GM18858 (cell line): ENCODE data around the gene DPH1.

Source experiments
- ATAC-seq: cut with Tn5 transposase; IDR thresholded peaks from one replicate; pipeline ENCODE4 v1.9.1; 2021; ENCODE audit not compliant: unreplicated experiment

DPH1 gene

GRCh38 chr17:2076087-2076984 is 46.4 kb downstream of the DPH1 start:
- ATAC-seq, result no peak

DNA sequence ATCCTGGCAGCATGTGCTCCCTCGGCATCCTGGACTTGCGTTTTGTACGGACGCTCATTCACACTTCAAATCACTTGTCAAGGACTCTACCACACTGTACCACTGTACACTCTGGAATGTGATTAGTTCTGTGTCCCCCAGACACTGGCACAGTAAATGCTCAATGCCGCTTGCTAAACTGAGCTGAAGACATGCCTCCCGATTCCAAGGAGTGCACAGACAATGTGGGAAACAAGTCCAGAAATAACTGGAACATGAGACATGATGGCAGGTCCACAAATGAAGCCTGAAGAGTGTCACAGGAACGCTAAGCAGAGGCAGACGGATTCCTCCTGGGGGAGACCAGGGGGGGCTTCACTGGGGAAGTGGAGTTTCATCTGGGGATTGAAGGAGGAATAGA is 47.1 kb downstream of the DPH1 start:
- no peak for ATAC-seq

- ATAC-seq, result no peak
Measured at GRCh38 chr17:2081564-2081963, 51.6 kb downstream of the DPH1 start.

GRCh38 chr17:2082003-2082781 is 52.2 kb downstream of the DPH1 start:
- ATAC-seq, result no peak

- ATAC-seq, result peak; percentile 37
Measured at GRCh38 chr17:2083613-2084035, 53.7 kb downstream of the DPH1 start.

DNA sequence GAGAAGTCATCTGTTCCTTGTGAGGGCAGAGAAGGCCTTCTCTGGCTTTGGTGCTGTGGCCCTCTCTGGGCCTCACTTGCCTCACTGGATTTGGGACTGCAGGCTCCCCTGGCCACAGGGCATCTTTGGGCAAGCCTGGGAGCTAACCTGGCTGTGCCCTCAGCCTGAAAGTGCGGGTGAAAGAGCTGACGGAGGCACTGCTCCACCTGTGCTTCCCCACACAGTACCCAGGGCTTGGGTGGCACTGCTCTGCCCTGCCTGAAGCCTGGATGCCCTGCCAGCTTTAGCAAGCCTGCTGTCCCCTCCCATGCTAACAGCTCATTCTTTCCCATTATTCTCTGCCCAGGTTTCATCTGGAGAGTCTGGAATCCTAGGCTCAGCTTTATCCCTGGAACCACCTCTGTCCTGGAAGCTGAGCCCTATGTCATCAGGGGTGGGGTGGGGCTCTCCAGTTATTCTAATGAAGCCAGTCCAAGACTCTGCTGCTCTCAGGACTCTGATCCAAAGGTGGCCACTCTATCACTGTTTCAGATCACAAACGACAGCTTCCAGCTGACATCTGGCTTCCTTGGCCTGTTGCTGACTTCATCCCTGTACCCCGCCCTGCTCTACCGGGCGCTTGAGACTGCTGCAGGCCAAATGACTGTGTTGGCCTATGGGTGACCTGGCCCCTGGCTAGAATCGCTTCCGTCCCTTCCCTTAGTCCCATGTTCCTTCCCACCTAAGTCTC is 54.2 kb downstream of the DPH1 start:
- no peak for ATAC-seq

DNA sequence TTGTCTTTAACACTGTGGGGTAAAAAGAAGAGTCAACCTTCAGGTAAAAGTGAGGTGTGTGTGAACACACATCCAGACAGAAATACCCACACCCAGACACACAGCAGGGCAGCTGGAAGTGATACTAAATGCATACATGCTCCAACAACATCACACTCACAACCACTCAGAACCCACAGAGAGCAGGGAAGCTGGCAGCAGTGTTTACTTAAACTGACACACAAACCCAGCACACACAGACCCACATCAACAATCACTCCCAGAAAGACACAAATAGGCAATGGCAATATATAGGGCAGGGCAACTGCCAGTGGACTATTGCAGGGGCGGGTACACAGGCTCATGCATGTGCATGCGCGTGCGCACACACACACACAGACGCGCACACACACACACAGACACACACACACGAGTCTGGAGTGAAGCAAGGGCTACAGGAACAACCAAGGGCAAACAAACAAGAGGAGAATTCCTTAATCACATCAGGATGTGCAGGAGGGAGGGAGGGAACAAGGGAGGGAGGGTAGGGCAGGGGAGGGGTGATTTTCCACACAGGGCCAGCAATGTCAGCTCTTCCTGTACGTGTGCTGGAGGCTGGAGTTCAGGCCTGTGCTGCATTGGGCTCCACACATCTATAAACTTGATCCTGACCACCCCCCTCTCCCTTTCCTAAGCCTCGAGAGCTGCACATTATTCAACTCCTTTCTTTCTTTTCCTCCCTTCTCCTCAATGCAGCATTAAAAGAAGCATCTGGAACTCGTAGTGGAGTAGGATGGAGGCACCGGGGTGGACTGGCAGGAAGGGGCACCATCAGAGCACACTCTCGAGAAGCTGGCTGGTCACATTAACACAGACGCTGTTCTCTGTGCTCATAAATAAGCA is 55.1 kb downstream of the DPH1 start:
- ATAC-seq, result no peak

- no peak for ATAC-seq
Measured at GRCh38 chr17:2085648-2085949, 55.6 kb downstream of the DPH1 start.

DNA sequence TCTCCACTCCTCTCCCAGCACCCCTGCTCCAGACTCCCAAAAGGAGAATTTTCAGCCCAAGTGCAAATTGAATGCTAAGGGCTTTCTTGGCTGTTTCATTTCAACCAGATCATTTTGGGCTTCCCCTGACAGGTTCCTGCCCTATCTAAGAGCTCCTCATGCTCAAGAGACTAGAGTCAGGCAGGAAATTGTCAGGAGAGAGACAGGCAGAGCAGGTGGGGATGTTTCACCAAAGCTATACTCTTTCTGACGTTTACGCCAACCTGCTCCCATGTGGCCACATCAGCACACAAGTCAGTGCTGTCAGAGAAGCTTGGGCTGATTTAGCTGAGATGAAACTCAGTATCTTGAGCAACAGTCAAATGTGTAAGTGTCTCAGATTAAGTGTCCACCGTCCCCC is 56.4 kb downstream of the DPH1 start:
- ATAC-seq, result no peak

- no peak for ATAC-seq
Measured at GRCh38 chr17:2087597-2088211, 57.8 kb downstream of the DPH1 start.

DNA sequence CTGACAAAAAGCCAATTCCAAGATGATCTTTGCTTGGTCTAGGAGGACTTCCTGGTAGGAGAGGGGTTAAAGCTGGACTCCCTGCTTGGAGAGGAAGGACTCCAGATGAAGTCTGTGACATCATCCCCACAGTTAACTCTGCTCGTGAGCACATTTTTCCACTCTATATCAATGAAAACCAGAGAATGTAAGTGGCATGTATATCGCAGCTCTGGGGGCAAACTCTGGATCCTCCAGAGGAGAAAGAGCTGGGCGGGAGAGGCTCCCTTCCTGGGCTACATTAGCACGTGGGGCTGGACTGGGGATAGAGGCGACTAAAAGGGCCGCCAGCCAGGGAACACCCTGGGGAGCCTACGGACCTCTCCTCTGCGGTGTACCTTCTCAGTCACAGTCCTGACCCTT is 59.1 kb downstream of the DPH1 start:
- ATAC-seq, result peak; percentile 1

- ATAC-seq, result no peak
Measured at GRCh38 chr17:2090210-2090641, 60.3 kb downstream of the DPH1 start.

GRCh38 chr17:2090804-2091534 is 61.0 kb downstream of the DPH1 start:
- ATAC-seq, result no peak

GRCh38 chr17:2092253-2092652 is 62.3 kb downstream of the DPH1 start:
- ATAC-seq, result no peak

GRCh38 chr17:2093349-2093748 is 63.4 kb downstream of the DPH1 start:
- no peak for ATAC-seq
